ENCODE measurements around the gene CLEC18A. TPM values are rescaled to one million over a fixed set of nuclear protein-coding genes. Genes with fewer than 3 reads are reported as not detected.

CLEC18A gene
- total and polyA plus RNA-seq, 2 of the 8 experiments (the other 6 are each of a cell fraction or from before 2014, with no cell fraction given), result 1.3 to 1.4 TPM

DNA sequence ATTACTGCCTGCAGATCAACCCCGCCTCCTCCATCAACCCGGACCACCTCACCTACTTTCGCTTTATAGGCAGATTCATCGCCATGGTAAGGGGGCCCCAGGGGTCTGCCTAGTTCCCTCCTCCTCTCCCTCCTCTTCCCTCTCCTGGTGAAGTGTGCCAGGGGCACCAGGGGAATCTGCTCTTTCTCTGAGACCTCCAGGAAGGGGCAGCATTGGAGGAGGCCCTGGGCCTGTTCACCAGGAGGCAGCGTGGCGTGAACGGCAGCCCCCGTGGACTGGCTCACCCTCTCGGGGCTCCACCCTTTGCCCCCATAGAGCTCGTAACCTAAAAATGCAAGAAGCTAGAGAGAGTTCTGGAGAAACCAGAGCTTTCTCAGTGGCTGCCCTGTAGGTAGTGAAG lies 17.1 kb upstream of the CLEC18A start (continued):
- TF ChIP-seq GABPA (IDR thresholded peaks at IDR 0.05; ENCODE audit: borderline replicate concordance, insufficient read depth, low read length), result no peak
- no peak for TF ChIP-seq SAP30 (IDR thresholded peaks at IDR 0.05; ENCODE audit: insufficient read depth, insufficient replicate concordance, low read length)

Measured in H1 (cell line).